Activated naive CD4-positive, alpha-beta T cell treated with Interleukin-2 at 50 U/mL for 16 hours (primary cell): ENCODE data around the gene ZNF611.
"Not testable (repeated sequence)": the region's sequence is repeated elsewhere in the genome, so short reads cannot be mapped to it uniquely, and the experiment has no call there.

Experiments
- DNase-seq: peaks from one replicate; pipeline ENCODE4 v3.0.0-alpha.2; 2020

The ZNF611 gene

GRCh38 chr19:52715902-52716301 is 18.9 kb downstream of the ZNF611 start:
- DNase-seq: peak; percentile 7

- DNase-seq: not testable (repeated sequence)
Observed at GRCh38 chr19:52715330-52715729, 19.5 kb downstream of the ZNF611 start.

GRCh38 chr19:52713051-52713450 is 21.8 kb downstream of the ZNF611 start:
- DNase-seq: not testable (repeated sequence)

GRCh38 chr19:52711661-52712060 is 23.2 kb downstream of the ZNF611 start:
- DNase-seq: not testable (repeated sequence)

GRCh38 chr19:52710538-52710937 is 24.3 kb downstream of the ZNF611 start:
- DNase-seq: no peak

- DNase-seq: not testable (repeated sequence)
Observed at GRCh38 chr19:52705615-52706014, 29.2 kb downstream of the ZNF611 start.

GRCh38 chr19:52703917-52704316 is 30.9 kb downstream of the ZNF611 start:
- no peak for DNase-seq

- DNase-seq: no peak
Observed at GRCh38 chr19:52700673-52701072, 34.2 kb downstream of the ZNF611 start.

GRCh38 chr19:52699555-52699954 is 35.3 kb downstream of the ZNF611 start:
- not testable (repeated sequence) for DNase-seq

GRCh38 chr19:52695996-52696395 is 38.8 kb downstream of the ZNF611 start:
- no peak for DNase-seq

- no peak for DNase-seq
Observed at GRCh38 chr19:52694921-52695320, 39.9 kb downstream of the ZNF611 start.

- DNase-seq: not testable (repeated sequence)
Observed at GRCh38 chr19:52694281-52694680, 40.6 kb downstream of the ZNF611 start.

- DNase-seq: no peak
Observed at GRCh38 chr19:52692431-52693008, 42.3 kb downstream of the ZNF611 start.

GRCh38 chr19:52691737-52692136 is 43.1 kb downstream of the ZNF611 start:
- DNase-seq: no peak

- DNase-seq: no peak
Observed at GRCh38 chr19:52691215-52691610, 43.6 kb downstream of the ZNF611 start.

GRCh38 chr19:52690369-52691214 is 44.3 kb downstream of the ZNF611 start:
- peak; percentile 91 for DNase-seq

GRCh38 chr19:52689843-52690368 is 44.9 kb downstream of the ZNF611 start:
- DNase-seq: peak; percentile 30

- not testable (repeated sequence) for DNase-seq
Observed at GRCh38 chr19:52688925-52689796, 45.7 kb downstream of the ZNF611 start.

- no peak for DNase-seq
Observed at GRCh38 chr19:52688335-52688734, 46.5 kb downstream of the ZNF611 start.

GRCh38 chr19:52687684-52688083 is 47.2 kb downstream of the ZNF611 start:
- no peak for DNase-seq

- no peak for DNase-seq
Observed at GRCh38 chr19:52685811-52686210, 49.0 kb downstream of the ZNF611 start.

- DNase-seq: not testable (repeated sequence)
Observed at GRCh38 chr19:52681216-52681615, 53.6 kb downstream of the ZNF611 start.

- DNase-seq: no peak
Observed at GRCh38 chr19:52679598-52679997, 55.2 kb downstream of the ZNF611 start.
